Prostate gland (tissue), 2 donors: ENCODE measurements around the gene FSIP1. TPM values are rescaled to one million over a fixed set of nuclear protein-coding genes. Genes with fewer than 3 reads are reported as not detected.
"Not testable (repeated sequence)": the region's sequence is repeated elsewhere in the genome, so short reads cannot be mapped to it uniquely, and the experiment has no call there.

Experiments used
- DNase-seq: peaks from one replicate; pipeline ENCODE4 v3.0.0-alpha.2; 2019; ENCODE audit warnings: low spot score
- H3K27ac ChIP-seq, 2 donors: fragments of 200-600 bp; sonication (generic); 2 replicates each; pipeline ENCODE4 v1.5.1; 2017 to 2019
- H3K27me3 ChIP-seq: fragments of 200-600 bp; sonication (generic); replicated peaks from 2 replicates; pipeline ENCODE4 v1.5.1; 2019; ENCODE audit not compliant: insufficient read depth
- H3K36me3 ChIP-seq, 2 donors: fragments of 200-600 bp; sonication (generic); 1 replicate in 1 of 2; 2 replicates in 1 of 2; pipeline versions ENCODE4 v1.5.1 to v1.8.1; 2017 to 2019
- H3K4me1 ChIP-seq: fragments of 200-600 bp; sonication (generic); replicated peaks from 2 replicates; pipeline ENCODE4 v1.5.1; 2019
- H3K4me3 ChIP-seq, 2 donors: fragments of 200-600 bp; sonication (generic); 2 replicates each; pipeline ENCODE4 v1.5.1; 2017 to 2019
- H3K9me3 ChIP-seq: fragments of 200-600 bp; sonication (generic); 2 replicates; pipeline ENCODE4 v1.5.1; 2017
- CTCF ChIP-seq, 4 experiments: fragments of 200-600 bp in 2 of 4; fragments of 450-650 bp in 2 of 4; sonication (generic) in 2 of 4; IDR thresholded peaks; 1 replicate in 3 of 4; 2 replicates in 1 of 4; pipeline ENCODE4 v1.5.1; 2016 to 2019; ENCODE audit warnings: antibody characterized with exemption in 4 of 4, mild to moderate bottlenecking in 2 of 4, moderate library complexity in 2 of 4
- POLR2A ChIP-seq: fragments of 450-650 bp; IDR thresholded peaks from one replicate; pipeline ENCODE4 v1.6.1; 2016; ENCODE audit warnings: antibody characterized with exemption, mild to moderate bottlenecking
- POLR2AphosphoS5 ChIP-seq: sonication (generic); formaldehyde crosslinking; IDR thresholded peaks from one replicate; pipeline ENCODE4 v1.6.1; 2017; ENCODE audit warnings: antibody characterized with exemption
- WGBS: methylation state at CpG from one replicate; pipeline ENCODE4 v1.1.5; 2018; 5-methylcytosine and 5-hydroxymethylcytosine counted together
- intact Hi-C: fragments of 100-400 bp; cut with DNase I; formaldehyde crosslinking; loops from one replicate; pipeline ENCODE4 v1.14.2; 2022
- total RNA-seq, 2 donors: library from RNA; depleted of rRNA; stranded (reverse); fragments of >200 nt; gene quantifications; one replicate each; pipeline ENCODE4 v1.1.0, GENCODE V29; 2016

Gene FSIP1
- total RNA-seq, 2 donors from 2014 or later = 1.6 to 2.3 TPM

GRCh38 chr15:39820050-39820602 is 37.5 kb upstream of the FSIP1 start:
- H3K4me3 ChIP-seq = no peak overlapping the region
- no peak overlapping the region for H3K27ac ChIP-seq
- no peaks in the 10 kb centered on the region for H3K36me3 ChIP-seq
- intact Hi-C loops = no loop called here
- no peaks in the 10 kb centered on the region for H3K4me1 ChIP-seq
- no peaks in the 10 kb centered on the region for H3K27me3 ChIP-seq
- no peaks in the 10 kb centered on the region for H3K9me3 ChIP-seq
- TF ChIP-seq CTCF (IDR thresholded peaks at IDR 0.05) = no peak
- no peak for TF ChIP-seq POLR2AphosphoS5
- no peak for TF ChIP-seq POLR2A
- WGBS = 64% methylated on average over 3 of the region's 3 CpGs
- no peak for DNase-seq

DNA sequence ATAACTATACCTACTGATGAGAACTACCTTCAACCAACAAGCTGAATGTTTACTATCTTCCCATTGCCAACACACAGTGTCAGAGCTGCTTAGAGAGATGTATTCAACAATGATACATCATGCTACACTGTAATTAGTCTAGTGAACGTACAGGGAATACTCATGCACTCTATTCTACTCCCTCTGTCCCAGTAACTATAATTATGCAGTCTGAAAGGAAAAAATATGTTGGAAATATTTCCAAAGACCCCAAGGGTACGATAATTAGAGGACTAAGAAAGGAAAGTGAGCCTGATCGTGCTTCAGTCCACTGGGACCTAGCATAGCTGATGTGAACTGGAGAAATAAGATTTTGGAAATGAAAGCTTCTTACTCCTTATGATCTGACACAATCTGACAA is 36.9 kb upstream of the FSIP1 start:
- Histone ChIP-seq H3K4me1 (no peaks in the 10 kb centered on the region), H3K27ac (no peak overlapping the region), H3K36me3 (no peaks in the 10 kb centered on the region), H3K4me3 (no peak overlapping the region), H3K27me3 (no peaks in the 10 kb centered on the region), H3K9me3 (no peaks in the 10 kb centered on the region)
- intact Hi-C loops = no loop called here
- no peak for DNase-seq
- 91% methylated on average over 3 of the region's 3 CpGs for WGBS
- no peak for TF ChIP-seq POLR2AphosphoS5
- TF ChIP-seq POLR2A = no peak
- no peak for TF ChIP-seq CTCF (IDR thresholded peaks at IDR 0.05)

DNA sequence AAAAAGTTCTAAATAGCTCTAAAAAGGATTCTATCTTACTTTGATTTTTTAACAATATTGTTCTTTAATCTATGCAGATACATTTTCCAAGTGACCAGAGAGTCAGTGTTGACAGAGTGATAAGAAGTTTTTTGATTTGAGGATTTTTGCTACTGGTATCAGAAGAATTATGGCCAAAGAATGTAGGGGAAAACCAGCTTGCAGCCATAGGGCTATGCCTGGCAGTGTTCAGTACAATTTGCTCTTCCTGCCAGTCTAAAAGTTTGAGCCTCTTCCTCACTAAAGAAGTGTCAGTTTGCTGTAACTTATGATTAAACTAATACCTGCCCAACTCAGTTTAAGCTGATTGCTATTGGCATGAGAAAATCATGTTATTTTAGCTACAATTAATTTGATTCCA is 35.3 kb upstream of the FSIP1 start:
- DNase-seq = no peak
- Histone ChIP-seq H3K4me3 (no peak overlapping the region), H3K9me3 (no peaks in the 10 kb centered on the region), H3K27me3 (no peaks in the 10 kb centered on the region), H3K27ac (no peak overlapping the region), H3K4me1 (no peaks in the 10 kb centered on the region), H3K36me3 (no peaks in the 10 kb centered on the region)
- TF ChIP-seq CTCF (IDR thresholded peaks at IDR 0.05) (no peak), POLR2A (no peak), POLR2AphosphoS5 (no peak)
- intact Hi-C loops = no loop called here

DNA sequence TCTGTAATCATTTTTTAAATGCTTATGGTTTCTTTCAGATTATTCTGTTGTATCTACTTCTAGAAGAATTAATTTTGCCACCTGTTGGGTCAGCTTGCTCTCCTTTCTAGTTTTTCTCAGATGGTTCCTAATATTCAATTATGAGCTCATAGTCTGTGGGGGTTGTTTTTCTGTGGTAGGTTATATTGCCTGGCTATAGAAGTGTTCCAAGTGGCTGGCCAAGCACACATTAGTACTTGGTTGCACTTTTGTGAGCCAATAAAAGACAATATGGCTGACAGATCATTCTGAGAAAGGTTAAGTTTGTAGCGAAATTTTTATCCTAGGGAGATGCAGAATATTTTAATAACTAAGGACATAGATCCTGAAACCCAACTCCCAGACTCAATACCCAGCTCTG is 31.8 kb upstream of the FSIP1 start:
- Histone ChIP-seq H3K9me3 (no peaks in the 10 kb centered on the region), H3K27ac (no peak overlapping the region), H3K36me3 (no peaks in the 10 kb centered on the region), H3K4me3 (no peak overlapping the region), H3K4me1 (no peaks in the 10 kb centered on the region), H3K27me3 (no peaks in the 10 kb centered on the region)
- no peak for DNase-seq
- WGBS = 92% methylated on average over 1 of the region's 1 CpG
- TF ChIP-seq CTCF (IDR thresholded peaks at IDR 0.05) = no peak
- no peak for TF ChIP-seq POLR2AphosphoS5
- no peak for TF ChIP-seq POLR2A
- intact Hi-C loops = no loop called here

DNA sequence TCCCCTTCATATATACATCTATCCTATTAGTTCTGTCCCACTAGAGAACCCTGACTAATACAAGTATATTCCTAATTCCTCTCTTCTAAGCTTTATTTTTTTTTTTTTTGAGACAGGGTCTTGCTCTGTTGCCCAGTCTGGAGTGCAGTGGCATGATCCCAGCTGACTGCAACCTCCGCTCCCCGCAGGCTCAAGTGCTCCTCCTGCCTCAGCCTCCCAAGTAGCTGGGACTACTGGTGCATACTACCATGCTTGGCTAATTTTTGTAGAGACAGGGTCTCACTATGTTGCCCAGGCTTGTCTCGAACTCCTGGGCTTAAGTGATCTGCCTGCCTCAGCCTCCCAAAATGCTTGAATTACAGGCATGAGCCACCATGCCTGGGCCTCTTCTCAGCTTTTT is 30.0 kb upstream of the FSIP1 start:
- WGBS = 90% methylated on average over 3 of the region's 3 CpGs
- H3K27me3 ChIP-seq, H3K27ac ChIP-seq, H3K4me3 ChIP-seq, H3K9me3 ChIP-seq, DNase-seq, H3K4me1 ChIP-seq, H3K36me3 ChIP-seq, intact Hi-C loops: not testable (repeated sequence)
